ENCODE data around the gene IGF2R.
A peak's percentile ranks its signal among the peaks of the same experiment; 100 is the strongest.
"Not testable (repeated sequence)": the region's sequence is repeated elsewhere in the genome, so short reads cannot be mapped to it uniquely, and the experiment has no call there.

The IGF2R gene

GRCh38 chr6:159992366-159992765, 23.5 kb downstream of the IGF2R start:
- peaks cover 12 to 73% (median 26%) of the 10 kb centered on the region in 10 experiments; a peak in 19 of 20 replicates for H3K4me1 ChIP-seq
- H3K9ac ChIP-seq = no peak overlapping the region
- H3K27ac ChIP-seq = no peak overlapping the region
- H3K36me3 ChIP-seq = peaks cover 62 to 80% (median 70%) of the 10 kb centered on the region in 11 experiments
- TF ChIP-seq Cebpa-rat (IDR thresholded peaks at IDR 0.05) = no peak
- peaks cover 12 to 100% (median 42%) of the 10 kb centered on the region in 11 experiments; a peak in 19 of 22 replicates for H4K20me1 ChIP-seq
- no peaks in the 10 kb centered on the region for H3K27me3 ChIP-seq
- H3K4me2 ChIP-seq = 0 out of 22 replicates have a peak overlapping the region, but pooled peaks of 2 of the 11 experiments have one; percentile 34 to 41
- peaks cover 36 to 88% (median 67%) of the 10 kb centered on the region in 11 experiments; a peak in 21 of 22 replicates for H3K9me3 ChIP-seq (replicated peaks in 1 of 11)
- H3K4me3 ChIP-seq = no peak overlapping the region

GRCh38 chr6:159995405-159995804, 26.5 kb downstream of the IGF2R start:
- Histone ChIP-seq H3K4me1 (peaks cover 6 to 42% (median 16%) of the 10 kb centered on the region in 10 experiments; a peak in 17 of 20 replicates), H3K36me3 (peaks cover 89 to 99% (median 94%) of the 10 kb centered on the region in 11 experiments), H3K27ac (no peak overlapping the region), H3K4me2 (no peak overlapping the region), H3K9ac (no peak overlapping the region), H3K4me3 (no peak overlapping the region), H3K9me3 (replicated peaks in 1 of 11) (peaks cover 47 to 98% (median 80%) of the 10 kb centered on the region in 11 experiments; a peak in 21 of 22 replicates), H4K20me1 (peaks cover 15 to 100% (median 36%) of the 10 kb centered on the region in 11 experiments; a peak in 17 of 22 replicates), H3K27me3 (no peaks in the 10 kb centered on the region)
- no peak for TF ChIP-seq Cebpa-rat (IDR thresholded peaks at IDR 0.05)

- Histone ChIP-seq H3K36me3 (peaks cover 90 to 100% (median 97%) of the 10 kb centered on the region in 11 experiments), H3K4me3 (no peak overlapping the region), H3K4me1 (peaks cover 5 to 35% (median 13%) of the 10 kb centered on the region in 10 experiments; a peak in 15 of 20 replicates), H3K9me3 (replicated peaks in 1 of 11) (peaks cover 47 to 100% (median 82%) of the 10 kb centered on the region in 11 experiments; a peak in 21 of 22 replicates), H3K4me2 (no peak overlapping the region), H3K27me3 (no peaks in the 10 kb centered on the region), H4K20me1 (peaks cover 13 to 100% (median 28%) of the 10 kb centered on the region in 11 experiments; a peak in 17 of 22 replicates), H3K9ac (no peak overlapping the region), H3K27ac (no peak overlapping the region)
- no peak for TF ChIP-seq Cebpa-rat (IDR thresholded peaks at IDR 0.05)
Observed at GRCh38 chr6:159996087-159996622, 27.3 kb downstream of the IGF2R start.

- peaks cover 5 to 28% (median 12%) of the 10 kb centered on the region in 10 experiments; a peak in 15 of 20 replicates for H3K4me1 ChIP-seq
Observed at GRCh38 chr6:159996626-159997497, 28.0 kb downstream of the IGF2R start.

GRCh38 chr6:159997498-159998101, 28.7 kb downstream of the IGF2R start:
- H3K4me1 ChIP-seq = peaks cover 5 to 23% (median 11%) of the 10 kb centered on the region in 10 experiments; a peak in 15 of 20 replicates
- no peak overlapping the region for H3K9ac ChIP-seq
- no peak overlapping the region for H3K4me3 ChIP-seq
- peaks cover 79 to 99% (median 95%) of the 10 kb centered on the region in 11 experiments for H3K36me3 ChIP-seq
- TF ChIP-seq Cebpa-rat (IDR thresholded peaks at IDR 0.05) = no peak
- H3K27me3 ChIP-seq = no peaks in the 10 kb centered on the region
- H3K9me3 ChIP-seq (replicated peaks in 1 of 11) = peaks cover 41 to 96% (median 73%) of the 10 kb centered on the region in 11 experiments; a peak in 21 of 22 replicates
- peaks cover 13 to 100% (median 28%) of the 10 kb centered on the region in 11 experiments; a peak in 17 of 22 replicates for H4K20me1 ChIP-seq
- peak overlapping the region in 1 of 11 experiments; percentile 6; a peak in 2 of 22 replicates for H3K4me2 ChIP-seq
- no peak overlapping the region for H3K27ac ChIP-seq

More at GRCh38 chr6:159996626-159997497, 28.0 kb downstream of the IGF2R start:
- H3K9me3 ChIP-seq (replicated peaks in 1 of 11) = peaks cover 42 to 98% (median 80%) of the 10 kb centered on the region in 11 experiments; a peak in 21 of 22 replicates
- H4K20me1 ChIP-seq = peaks cover 13 to 100% (median 28%) of the 10 kb centered on the region in 11 experiments; a peak in 17 of 22 replicates
- TF ChIP-seq Cebpa-rat (IDR thresholded peaks at IDR 0.05) = no peak
- no peaks in the 10 kb centered on the region for H3K27me3 ChIP-seq
- H3K9ac ChIP-seq = no peak overlapping the region
- no peak overlapping the region for H3K27ac ChIP-seq
- H3K36me3 ChIP-seq = peaks cover 83 to 100% (median 98%) of the 10 kb centered on the region in 11 experiments
- H3K4me2 ChIP-seq = peak overlapping the region in 1 of 11 experiments; percentile 6; a peak in 2 of 22 replicates
- no peak overlapping the region for H3K4me3 ChIP-seq

GRCh38 chr6:159998538-159998937, 29.7 kb downstream of the IGF2R start:
- Histone ChIP-seq H3K27ac (no peak overlapping the region), H3K4me3 (no peak overlapping the region), H3K4me2 (peak overlapping the region in 2 of 11 experiments; percentile 2 to 33; a peak in 1 of 22 replicates), H4K20me1 (peaks cover 13 to 100% (median 28%) of the 10 kb centered on the region in 11 experiments; a peak in 17 of 22 replicates), H3K36me3 (peaks cover 70 to 98% (median 92%) of the 10 kb centered on the region in 11 experiments), H3K9me3 (replicated peaks in 1 of 11) (peaks cover 39 to 93% (median 72%) of the 10 kb centered on the region in 11 experiments; a peak in 21 of 22 replicates), H3K27me3 (no peaks in the 10 kb centered on the region), H3K9ac (no peak overlapping the region), H3K4me1 (peaks cover 0 to 22% (median 8%) of the 10 kb centered on the region in 10 experiments; a peak in 13 of 20 replicates)
- TF ChIP-seq Cebpa-rat (IDR thresholded peaks at IDR 0.05) = no peak

GRCh38 chr6:159999240-159999671, 30.4 kb downstream of the IGF2R start:
- H3K27me3 ChIP-seq = no peaks in the 10 kb centered on the region
- TF ChIP-seq Cebpa-rat (IDR thresholded peaks at IDR 0.05) = no peak
- peaks cover 42 to 93% (median 72%) of the 10 kb centered on the region in 11 experiments for H3K9me3 ChIP-seq (replicated peaks in 1 of 11)
- peak overlapping the region in 5 of 11 experiments; percentile 2 to 33 (median 19); a peak in 7 of 22 replicates for H3K4me2 ChIP-seq
- no peak overlapping the region for H3K9ac ChIP-seq
- no peak overlapping the region for H3K4me3 ChIP-seq
- peaks cover 13 to 100% (median 28%) of the 10 kb centered on the region in 11 experiments; a peak in 17 of 22 replicates for H4K20me1 ChIP-seq
- peaks cover 70 to 98% (median 92%) of the 10 kb centered on the region in 11 experiments for H3K36me3 ChIP-seq
- H3K4me1 ChIP-seq = peaks cover 0 to 22% (median 6%) of the 10 kb centered on the region in 10 experiments; a peak in 10 of 20 replicates
- no peak overlapping the region for H3K27ac ChIP-seq

GRCh38 chr6:160000280-160000704, 31.4 kb downstream of the IGF2R start:
- TF ChIP-seq Cebpa-rat (IDR thresholded peaks at IDR 0.05) = no peak
- peaks cover 70 to 98% (median 93%) of the 10 kb centered on the region in 11 experiments for H3K36me3 ChIP-seq
- H4K20me1 ChIP-seq = peaks cover 13 to 100% (median 28%) of the 10 kb centered on the region in 11 experiments; a peak in 17 of 22 replicates
- H3K9me3 ChIP-seq (replicated peaks in 1 of 11) = peaks cover 42 to 93% (median 72%) of the 10 kb centered on the region in 11 experiments
- no peaks in the 10 kb centered on the region for H3K27me3 ChIP-seq
- H3K27ac ChIP-seq = no peak overlapping the region
- H3K4me2 ChIP-seq = no peak overlapping the region
- peaks cover 0 to 22% (median 5%) of the 10 kb centered on the region in 10 experiments; a peak in 10 of 20 replicates for H3K4me1 ChIP-seq
- H3K9ac ChIP-seq = no peak overlapping the region
- no peak overlapping the region for H3K4me3 ChIP-seq

GRCh38 chr6:160000893-160001427, 32.1 kb downstream of the IGF2R start:
- not testable (repeated sequence) for H3K27me3 ChIP-seq, H3K4me2 ChIP-seq, H3K9ac ChIP-seq, H3K4me3 ChIP-seq, H3K27ac ChIP-seq
- Histone ChIP-seq H4K20me1 (peaks cover 12 to 98% (median 28%) of the 10 kb centered on the region in 11 experiments; a peak in 17 of 22 replicates), H3K4me1 (peaks cover 0 to 22% (median 5%) of the 10 kb centered on the region in 10 experiments; a peak in 10 of 20 replicates), H3K36me3 (peaks cover 64 to 93% (median 88%) of the 10 kb centered on the region in 11 experiments), H3K9me3 (replicated peaks in 1 of 11) (peaks cover 41 to 92% (median 72%) of the 10 kb centered on the region in 11 experiments)

Measured in BLaER1 treated with 17β-estradiol and CSF1 and Interleukin-3, amounts not matched to agents 10 nM and 100 nM (cell line).